ENCODE measurements around the gene CD19.

DNA sequence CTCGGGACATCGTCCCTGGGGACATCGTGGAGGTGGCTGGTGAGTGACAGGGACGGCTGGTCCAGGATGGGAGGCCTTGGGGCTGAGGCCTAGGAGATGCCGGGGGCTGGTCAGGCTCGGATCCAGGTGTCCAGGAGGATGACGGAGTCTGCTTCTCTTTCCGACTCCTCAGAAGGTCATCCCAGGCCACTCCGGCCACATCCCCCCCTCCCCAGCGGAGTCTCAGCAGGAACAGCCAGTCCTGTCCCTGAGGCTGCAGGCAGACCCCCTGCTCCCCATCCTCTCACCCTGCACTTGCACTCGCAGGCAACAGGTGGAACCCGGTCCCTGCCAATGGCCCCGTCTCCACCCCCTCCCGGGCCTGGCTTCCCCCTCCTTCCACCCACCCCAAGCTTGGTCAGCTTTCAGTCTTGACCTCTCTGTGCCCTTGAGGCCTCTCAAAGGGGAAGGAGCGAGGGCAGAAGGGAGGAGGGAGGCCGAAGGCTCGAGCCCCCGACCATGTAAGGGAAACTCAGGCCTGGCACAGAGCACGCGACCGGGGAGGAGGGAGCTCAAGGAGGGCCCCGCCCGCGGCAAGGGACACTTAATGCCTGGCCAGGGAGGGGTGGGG is 49.1 kb upstream of the CD19 start:
- TF ChIP-seq, protein P1, sequence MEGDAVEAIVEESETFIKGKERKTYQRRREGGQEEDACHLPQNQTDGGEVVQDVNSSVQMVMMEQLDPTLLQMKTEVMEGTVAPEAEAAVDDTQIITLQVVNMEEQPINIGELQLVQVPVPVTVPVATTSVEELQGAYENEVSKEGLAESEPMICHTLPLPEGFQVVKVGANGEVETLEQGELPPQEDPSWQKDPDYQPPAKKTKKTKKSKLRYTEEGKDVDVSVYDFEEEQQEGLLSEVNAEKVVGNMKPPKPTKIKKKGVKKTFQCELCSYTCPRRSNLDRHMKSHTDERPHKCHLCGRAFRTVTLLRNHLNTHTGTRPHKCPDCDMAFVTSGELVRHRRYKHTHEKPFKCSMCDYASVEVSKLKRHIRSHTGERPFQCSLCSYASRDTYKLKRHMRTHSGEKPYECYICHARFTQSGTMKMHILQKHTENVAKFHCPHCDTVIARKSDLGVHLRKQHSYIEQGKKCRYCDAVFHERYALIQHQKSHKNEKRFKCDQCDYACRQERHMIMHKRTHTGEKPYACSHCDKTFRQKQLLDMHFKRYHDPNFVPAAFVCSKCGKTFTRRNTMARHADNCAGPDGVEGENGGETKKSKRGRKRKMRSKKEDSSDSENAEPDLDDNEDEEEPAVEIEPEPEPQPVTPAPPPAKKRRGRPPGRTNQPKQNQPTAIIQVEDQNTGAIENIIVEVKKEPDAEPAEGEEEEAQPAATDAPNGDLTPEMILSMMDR (IDR thresholded peaks at IDR 0.05) = no peak
- TF ChIP-seq POLR2A (IDR thresholded peaks at IDR 0.05) = no peak
- TF ChIP-seq POLR2AphosphoS5 (IDR thresholded peaks at IDR 0.05; ENCODE audit: insufficient read depth in 1 of 2, low read depth in 1 of 2) = no peak
